Ectodermal cell (in vitro differentiated cells): ENCODE data around the gene SNX14.

Experiments
- H3K27ac ChIP-seq: 2 replicates; pipeline ENCODE4 v1.7.0; 2013; ENCODE audit warnings: mild to moderate bottlenecking, low read depth, low read length; ENCODE audit not compliant: insufficient read depth, poor library complexity, severe bottlenecking
- H3K27me3 ChIP-seq: 2 replicates; pipeline ENCODE4 v1.7.0; 2013; ENCODE audit warnings: mild to moderate bottlenecking, low read length; ENCODE audit not compliant: insufficient read depth, control insufficient read depth, poor library complexity, severe bottlenecking
- H3K36me3 ChIP-seq: one replicate; pipeline ENCODE4 v1.7.0; 2013; ENCODE audit warnings: low read length; ENCODE audit not compliant: control insufficient read depth, insufficient read depth
- H3K4me1 ChIP-seq: one replicate; pipeline ENCODE4 v1.7.0; 2013; ENCODE audit warnings: low read length; ENCODE audit not compliant: control insufficient read depth, insufficient read depth
- H3K4me3 ChIP-seq: 2 replicates; pipeline ENCODE4 v1.7.0; 2013; ENCODE audit warnings: low read depth, low read length, control low read depth; ENCODE audit not compliant: insufficient read depth
- H3K9me3 ChIP-seq: 2 replicates; pipeline ENCODE4 v1.7.0; 2013; ENCODE audit warnings: mild to moderate bottlenecking, low read length, moderate library complexity; ENCODE audit not compliant: control insufficient read depth
- WGBS, 2 experiments: methylation state at CpG; one replicate each; pipeline ENCODE4 v1.1.7; 2013; ENCODE audit warnings: missing lambda C conversion rate in 2 of 2; 5-methylcytosine and 5-hydroxymethylcytosine counted together

Gene SNX14

DNA sequence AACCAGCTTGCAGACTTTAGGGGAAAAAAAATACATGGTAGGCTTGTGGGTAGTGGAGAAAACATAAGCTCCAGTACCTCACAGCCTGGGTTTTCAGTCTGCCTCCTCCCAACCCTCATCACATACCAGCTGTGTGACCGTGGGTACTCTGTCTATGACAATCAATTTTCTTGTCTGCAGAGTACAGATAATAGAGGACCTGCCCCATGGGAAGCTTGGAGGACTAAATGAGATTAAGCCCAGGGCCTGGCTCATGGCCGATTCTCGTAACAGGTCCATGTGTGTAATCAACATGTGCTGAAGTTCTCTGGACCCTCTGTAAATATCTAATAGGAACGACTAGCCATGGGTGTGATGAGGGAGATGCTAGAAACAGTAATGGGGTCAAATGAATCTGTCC, 109.8 kb downstream of the SNX14 start:
- H3K4me3 ChIP-seq: no peak overlapping the region
- H3K36me3 ChIP-seq: no peaks in the 10 kb centered on the region
- no peaks in the 10 kb centered on the region for H3K9me3 ChIP-seq
- H3K27me3 ChIP-seq: no peaks in the 10 kb centered on the region
- H3K27ac ChIP-seq: no peak overlapping the region
- H3K4me1 ChIP-seq: no peaks in the 10 kb centered on the region
- 85 to 90% methylated on average over 4 of the region's 4 CpGs for WGBS, 2 experiments

DNA sequence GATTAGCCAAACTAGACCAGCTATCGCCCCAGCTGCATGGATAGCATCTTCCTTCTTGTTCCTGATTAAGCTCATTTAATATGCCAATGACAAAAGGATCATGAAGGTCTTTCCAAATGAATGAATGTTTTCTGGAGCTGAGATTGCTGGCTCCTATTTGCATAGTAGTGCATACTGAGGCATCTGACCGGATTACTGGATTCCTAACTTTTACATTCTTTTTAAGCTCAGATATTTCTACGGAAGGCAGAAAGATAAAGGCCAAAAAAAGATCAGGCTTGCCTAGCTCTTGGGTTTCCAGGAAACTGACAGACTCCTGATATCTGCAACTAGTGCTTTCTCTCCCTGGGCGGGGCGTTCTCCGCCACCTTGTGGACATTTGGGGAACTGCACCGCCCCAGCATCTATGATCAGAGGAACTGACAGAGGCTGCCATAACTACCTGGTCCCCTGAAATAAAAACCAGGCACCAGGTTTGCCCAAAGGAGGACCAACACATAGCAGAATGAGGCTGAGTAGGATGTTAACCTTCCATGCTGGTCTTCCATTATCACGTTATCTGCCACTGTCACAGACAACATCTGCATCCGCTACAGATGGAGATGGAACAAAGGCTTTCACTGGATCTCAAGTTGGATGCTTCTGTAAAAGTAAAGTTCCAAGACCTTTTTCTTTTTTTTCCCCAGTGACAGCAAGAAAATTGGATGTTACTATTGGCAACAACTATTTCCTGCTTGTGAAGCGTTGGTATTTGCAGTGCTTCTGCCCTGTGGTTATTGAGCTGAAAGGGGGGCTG, 110.6 kb downstream of the SNX14 start:
- Histone ChIP-seq H3K9me3 (no peaks in the 10 kb centered on the region), H3K27ac (no peak overlapping the region), H3K36me3 (no peaks in the 10 kb centered on the region), H3K4me1 (no peaks in the 10 kb centered on the region), H3K4me3 (no peak overlapping the region), H3K27me3 (no peaks in the 10 kb centered on the region)
- WGBS, 2 experiments: 43 to 47% methylated on average over 10 of the region's 10 CpGs

DNA sequence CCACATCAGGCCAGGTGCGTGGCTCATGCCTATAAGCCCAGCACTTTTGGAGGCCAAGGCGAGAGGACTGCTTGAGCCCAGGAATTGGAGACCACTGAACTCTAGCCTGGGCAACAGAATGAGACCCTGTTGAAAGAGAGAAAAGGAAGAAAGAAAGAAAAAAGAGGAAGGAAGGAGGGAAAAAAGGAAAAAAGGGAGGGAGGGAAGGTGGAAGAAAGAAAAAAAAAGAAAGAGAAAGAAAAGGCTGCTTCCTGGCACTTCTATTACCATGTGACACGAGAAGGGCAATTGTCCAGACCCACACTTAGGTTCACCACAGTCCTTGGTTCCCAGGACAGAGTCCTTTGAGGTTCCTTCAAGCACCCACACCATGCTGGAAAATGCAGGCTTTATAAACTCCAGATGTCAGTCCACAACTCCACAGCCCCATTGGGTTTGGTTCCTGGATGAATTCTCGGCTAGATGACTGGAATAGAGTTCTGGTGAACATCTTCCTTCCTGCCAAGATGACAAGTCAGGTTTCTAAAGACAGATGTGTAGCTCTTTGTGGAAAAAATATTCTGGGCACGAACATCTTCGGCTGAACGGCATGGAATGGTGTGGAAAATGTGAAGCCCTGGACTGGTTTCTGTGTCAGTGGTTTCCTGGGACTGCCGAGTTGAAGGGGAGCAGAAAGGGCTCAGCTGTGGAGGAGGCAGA, 111.3 kb downstream of the SNX14 start:
- Histone ChIP-seq H3K27me3 (no peaks in the 10 kb centered on the region), H3K36me3 (no peaks in the 10 kb centered on the region), H3K27ac (no peak overlapping the region), H3K4me3 (no peak overlapping the region), H3K9me3 (no peaks in the 10 kb centered on the region), H3K4me1 (no peaks in the 10 kb centered on the region)
- WGBS, 2 experiments: 92 to 96% methylated on average over 8 of the region's 8 CpGs

DNA sequence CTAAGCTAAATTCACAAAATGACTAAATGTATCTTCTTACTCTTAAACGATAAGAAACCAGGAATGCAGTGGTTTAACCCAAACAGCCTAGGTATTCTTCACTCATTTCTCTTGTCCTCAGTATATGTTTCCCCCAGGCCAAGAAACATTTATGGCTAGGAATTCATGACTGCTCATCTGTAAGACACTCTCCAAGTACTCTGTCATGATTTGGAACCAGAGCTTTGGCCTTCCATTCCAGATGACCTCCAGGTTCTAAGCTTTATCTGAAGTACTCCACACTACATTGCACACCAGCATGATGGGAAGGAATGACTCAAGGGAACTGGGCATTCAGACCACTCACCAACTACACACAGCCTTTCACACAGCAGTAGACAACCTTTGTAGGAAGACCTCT, 114.5 kb downstream of the SNX14 start:
- H3K27me3 ChIP-seq: no peaks in the 10 kb centered on the region
- H3K36me3 ChIP-seq: no peaks in the 10 kb centered on the region
- no peak overlapping the region for H3K4me3 ChIP-seq
- H3K9me3 ChIP-seq: no peaks in the 10 kb centered on the region
- H3K27ac ChIP-seq: no peak overlapping the region
- 86 to 92% methylated on average over 1 of the region's 1 CpG for WGBS, 2 experiments
- no peaks in the 10 kb centered on the region for H3K4me1 ChIP-seq

DNA sequence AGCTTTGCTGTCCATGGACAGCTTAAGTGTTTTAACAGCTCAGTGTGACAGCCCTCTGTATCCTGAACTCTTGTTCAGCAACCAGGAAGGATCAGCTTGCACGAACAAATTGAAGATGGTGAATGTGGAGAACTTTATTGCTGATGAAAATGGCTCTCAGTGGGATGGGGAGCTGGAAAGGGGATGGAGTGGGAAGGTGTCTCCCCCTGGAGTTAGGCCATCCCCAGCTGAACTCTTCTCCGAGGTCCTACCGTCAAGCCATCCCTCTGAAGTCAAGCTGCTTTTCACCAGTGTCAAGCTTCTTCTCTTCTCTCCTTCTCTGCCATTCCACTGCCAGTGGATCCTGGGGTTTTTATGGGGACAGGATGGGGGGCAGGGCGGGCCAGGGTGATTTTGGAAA, 117.1 kb downstream of the SNX14 start:
- no peaks in the 10 kb centered on the region for H3K27me3 ChIP-seq
- no peaks in the 10 kb centered on the region for H3K36me3 ChIP-seq
- H3K9me3 ChIP-seq: no peaks in the 10 kb centered on the region
- 91 to 93% methylated on average over 4 of the region's 4 CpGs for WGBS, 2 experiments
- H3K4me3 ChIP-seq: no peak overlapping the region
- H3K27ac ChIP-seq: no peak overlapping the region
- no peaks in the 10 kb centered on the region for H3K4me1 ChIP-seq

GRCh38 chr6:85473748-85474147, 119.9 kb downstream of the SNX14 start:
- WGBS, 2 experiments: 95 to 96% methylated on average over 1 of the region's 1 CpG

GRCh38 chr6:85472744-85473143, 120.9 kb downstream of the SNX14 start:
- no peaks in the 10 kb centered on the region for H3K9me3 ChIP-seq
- WGBS, 2 experiments: 92% methylated on average over 1 of the region's 1 CpG
- H3K4me3 ChIP-seq: no peak overlapping the region
- H3K4me1 ChIP-seq: no peaks in the 10 kb centered on the region
- H3K36me3 ChIP-seq: no peaks in the 10 kb centered on the region
- no peaks in the 10 kb centered on the region for H3K27me3 ChIP-seq
- no peak overlapping the region for H3K27ac ChIP-seq

More at GRCh38 chr6:85473748-85474147, 119.9 kb downstream of the SNX14 start:
- H3K4me3 ChIP-seq: no peak overlapping the region
- H3K4me1 ChIP-seq: no peaks in the 10 kb centered on the region
- no peaks in the 10 kb centered on the region for H3K9me3 ChIP-seq
- H3K27ac ChIP-seq: no peak overlapping the region
- H3K36me3 ChIP-seq: no peaks in the 10 kb centered on the region
- no peaks in the 10 kb centered on the region for H3K27me3 ChIP-seq

GRCh38 chr6:85470023-85470410, 123.6 kb downstream of the SNX14 start:
- Histone ChIP-seq H3K9me3 (no peaks in the 10 kb centered on the region), H3K4me3 (no peak overlapping the region), H3K27ac (no peak overlapping the region), H3K4me1 (no peaks in the 10 kb centered on the region), H3K36me3 (no peaks in the 10 kb centered on the region), H3K27me3 (no peaks in the 10 kb centered on the region)
- WGBS, 2 experiments: 87 to 91% methylated on average over 2 of the region's 2 CpGs

DNA sequence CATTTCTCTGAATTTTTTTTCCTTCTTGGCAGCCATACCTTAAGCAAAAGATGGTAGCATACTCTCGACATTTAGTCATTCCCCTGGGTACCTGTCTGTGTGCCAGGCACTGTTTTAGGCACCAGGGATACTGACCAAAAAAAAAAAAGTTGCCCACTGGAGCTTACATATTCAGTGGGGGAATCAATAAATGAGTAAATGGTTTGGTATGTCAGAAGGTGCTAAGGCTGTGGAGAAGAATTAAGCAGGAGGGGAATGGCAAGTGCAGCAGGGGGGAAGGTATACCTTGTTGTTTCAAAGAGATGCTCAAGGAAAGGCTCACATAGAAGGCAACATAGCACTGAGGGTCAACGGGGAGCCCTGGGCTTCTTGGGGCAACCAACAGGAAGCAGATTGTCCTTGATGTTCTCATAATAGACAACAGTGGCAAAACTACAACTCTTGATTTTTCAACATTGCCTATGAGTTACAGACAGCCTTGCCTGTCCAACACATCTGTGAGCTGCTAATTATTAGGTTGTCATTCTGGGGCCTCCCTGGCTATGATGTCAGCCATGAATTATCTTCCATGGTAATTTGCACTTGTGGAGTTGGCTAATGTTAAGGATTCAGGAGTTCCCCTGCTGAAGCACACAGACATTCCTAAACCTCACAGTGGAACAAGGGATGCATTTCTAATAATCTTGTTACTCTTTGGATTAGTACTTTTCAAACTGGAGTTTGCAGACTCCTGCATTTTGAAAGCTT, 124.2 kb downstream of the SNX14 start:
- H3K27me3 ChIP-seq: no peaks in the 10 kb centered on the region
- 82 to 88% methylated on average over 2 of the region's 2 CpGs for WGBS, 2 experiments
- no peak overlapping the region for H3K4me3 ChIP-seq
- H3K36me3 ChIP-seq: no peaks in the 10 kb centered on the region
- no peaks in the 10 kb centered on the region for H3K4me1 ChIP-seq
- no peaks in the 10 kb centered on the region for H3K9me3 ChIP-seq
- H3K27ac ChIP-seq: no peak overlapping the region

- Histone ChIP-seq H3K4me3 (no peak overlapping the region), H3K27me3 (no peaks in the 10 kb centered on the region), H3K4me1 (no peaks in the 10 kb centered on the region), H3K36me3 (no peaks in the 10 kb centered on the region), H3K27ac (no peak overlapping the region), H3K9me3 (no peaks in the 10 kb centered on the region)
These were observed 125.3 kb downstream of the SNX14 start for GRCh38 chr6:85468326-85468725.
